Heart right ventricle (tissue), 16 donors: Measurements from ENCODE around the gene GPD1L. TPM values are rescaled to one million over a fixed set of nuclear protein-coding genes. Genes with fewer than 3 reads are reported as not detected.

Experiments
- ATAC-seq, 8 donors: fragments of 200-7000 bp; cut with Tn5 transposase; one replicate each; pipeline ENCODE4 v1.9.1; 2020; ENCODE audit warnings: mild to moderate bottlenecking in 8 of 8, moderate library complexity in 8 of 8, moderate number of reproducible peaks in 1 of 8
- DNase-seq, 2 donors: peaks; one replicate each; pipeline ENCODE4 v3.0.0-alpha.2; 2020
- H3K27ac ChIP-seq, 10 donors: fragments of 200-600 bp; sonication (generic) in 2 of 10; one replicate each; pipeline versions ENCODE4 v1.5.0 to v1.8.0; 2020 to 2022; ENCODE audit warnings: mild to moderate bottlenecking in 3 of 10
- H3K27me3 ChIP-seq, 7 donors: fragments of 200-600 bp; one replicate each; pipeline ENCODE4 v1.8.0; 2021 to 2022; ENCODE audit warnings: mild to moderate bottlenecking in 2 of 7
- H3K36me3 ChIP-seq, 9 donors: fragments of 200-600 bp; sonication (generic) in 1 of 9; one replicate each; pipeline versions ENCODE4 v1.5.0 to v1.8.0; 2020 to 2022; ENCODE audit warnings: mild to moderate bottlenecking in 2 of 9
- H3K4me1 ChIP-seq, 9 donors: fragments of 200-600 bp; sonication (generic) in 1 of 9; one replicate each; pipeline versions ENCODE4 v1.5.0 to v1.8.0; 2020 to 2022; ENCODE audit warnings: mild to moderate bottlenecking in 4 of 9
- H3K4me3 ChIP-seq, 10 donors: fragments of 200-600 bp; sonication (generic) in 2 of 10; one replicate each; pipeline versions ENCODE4 v1.5.0 to v1.8.0; 2020 to 2022; ENCODE audit warnings: mild to moderate bottlenecking in 7 of 10, moderate library complexity in 2 of 10
- H3K9me3 ChIP-seq, 11 donors: fragments of 200-600 bp in 10 of 11; sonication (generic) in 2 of 11; one replicate each; pipeline versions ENCODE4 v1.5.0 to v1.8.0; 2013 to 2022; ENCODE audit warnings: mild to moderate bottlenecking in 2 of 11, control low read depth in 1 of 11, moderate library complexity in 1 of 11
- CTCF ChIP-seq, 9 donors: fragments of 200-600 bp; sonication (generic) in 2 of 9; IDR thresholded peaks; one replicate each; pipeline versions ENCODE4 v1.5.0 to v1.8.0; 2021 to 2022; ENCODE audit warnings: antibody characterized with exemption in 9 of 9, mild to moderate bottlenecking in 5 of 9, moderate library complexity in 1 of 9
- WGBS, 2 donors: extraction: QIAGEN DNeasy Blood & Tissue Kit; methylation state at CpG; one replicate each; pipeline ENCODE4 v1.1.7; 2013; ENCODE audit warnings: inconsistent platforms in 1 of 2; 5-methylcytosine and 5-hydroxymethylcytosine counted together
- intact Hi-C, 10 donors: fragments of 100-400 bp; cut with DNase I; formaldehyde crosslinking; loops; one replicate each; pipeline versions ENCODE4 v1.11.1 to v1.14.2; 2022
- polyA plus RNA-seq, 2 donors: library from polyadenylated mRNA; stranded (reverse); fragments of 200-250 nt; gene quantifications; one replicate each; pipeline ENCODE4 v1.2.3, GENCODE V29; 2013
- total RNA-seq, 10 donors: library from RNA; stranded (reverse); fragmentation: NEBNext Ultra II Directional in 3 of 10; extraction: Animal tissue kit (Norgen Biotek cat#: 25700) in 3 of 10; gene quantifications; one replicate each; pipeline versions ENCODE4 v1.2.1 to v1.2.4, GENCODE V29; 2021 to 2023
- donor health status: Arrhythmogenic right ventricular cardiomyopathy.
- donor health status: ischemic (EF 13 %, LVEDD 7.1; RV severe dilation, severe dysfunction).
- donor health status: healthy with polysubstance abuse.
- donor health status: DM: no; HTN: yes; CAD: no.
- donor health status: DM: no; HTN: no; CAD: no.
- donor health status: ischemic (EF 25% LVEDD 6.9; RV normal size, moderate dysfunction).
- donor health status: ischemic (EF 25% LVEDD 5.7; RV mildly dilated, moderate dysfunction).
- donor health status: healthy.
- donor health status: DM: yes; HTN: yes; CAD: no.
- donor health status: Ischemic cardiomyopathy.
- donor health status: ischemic (EF 35%, LVEDD 5.7; RV mildly dilated, moderate dysfunction).
- donor health status: nonischemic (EF 11% LVEDD 7.7; RV severe dilation, severe dysfunction).
- donor health status: DM: yes; HTN: yes; CAD: no.
- donor health status: PGD.
- donor health status: ischemic (EF 29% LVEDD 5.4; RV normal size, mild dysfunction).
- donor health status: nonischemic (EF 23%, LVEDD 6.1; RV moderate dilation, normal function).

The GPD1L gene
- total and polyA plus RNA-seq, 12 donors, result 71.0 to 349 (median 177) TPM

GRCh38 chr3:32136703-32137102 is 30.3 kb downstream of the GPD1L start:
- Histone ChIP-seq H3K4me1 (peaks cover 6 to 49% (median 32%) of the 10 kb centered on the region in 9 donors), H3K36me3 (peaks cover 0 to 27% (median 0%) of the 10 kb centered on the region in 9 donors), H3K9me3 (no peaks in the 10 kb centered on the region), H3K27me3 (no peaks in the 10 kb centered on the region), H3K27ac (no peak overlapping the region), H3K4me3 (no peak overlapping the region)
- ATAC-seq (no peak), DNase-seq (no peak)
- intact Hi-C loops, result no loop called here
- TF ChIP-seq CTCF (IDR thresholded peaks at IDR 0.05), result no peak
- 79 to 95% methylated on average over 1 of the region's 1 CpG for WGBS, 2 donors

DNA sequence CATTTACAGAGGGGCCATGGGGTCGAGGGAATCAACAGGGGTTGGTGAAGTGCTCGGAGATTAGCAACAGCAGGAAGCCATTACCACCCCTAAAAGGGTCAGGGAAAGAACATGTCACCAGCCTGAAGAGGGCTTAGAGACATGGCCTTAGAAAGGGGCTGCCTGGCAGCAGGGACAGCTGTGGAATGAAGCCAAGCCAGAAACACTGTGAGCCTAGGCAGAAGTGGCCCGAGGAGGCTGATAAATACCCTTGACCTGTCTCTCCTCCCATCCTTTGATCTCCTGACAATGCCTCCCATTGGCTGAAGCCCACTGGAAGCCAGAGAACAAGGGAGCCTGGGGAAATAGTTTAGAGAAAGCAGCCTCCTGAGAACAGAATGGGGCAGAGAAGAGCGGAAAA is 31.4 kb downstream of the GPD1L start:
- Histone ChIP-seq H3K27ac (no peak overlapping the region), H3K36me3 (peaks cover 0 to 31% (median 0%) of the 10 kb centered on the region in 9 donors), H3K4me3 (no peak overlapping the region), H3K27me3 (no peaks in the 10 kb centered on the region), H3K4me1 (peaks cover 6 to 37% (median 22%) of the 10 kb centered on the region in 9 donors), H3K9me3 (no peaks in the 10 kb centered on the region)
- intact Hi-C loops, result no loop called here
- 53 to 60% methylated on average over 4 of the region's 4 CpGs for WGBS, 2 donors
- no peak for DNase-seq
- TF ChIP-seq CTCF (IDR thresholded peaks at IDR 0.05), result no peak
- ATAC-seq, result peak in 4 of 8 donors; percentile 23 to 65 (median 50)

DNA sequence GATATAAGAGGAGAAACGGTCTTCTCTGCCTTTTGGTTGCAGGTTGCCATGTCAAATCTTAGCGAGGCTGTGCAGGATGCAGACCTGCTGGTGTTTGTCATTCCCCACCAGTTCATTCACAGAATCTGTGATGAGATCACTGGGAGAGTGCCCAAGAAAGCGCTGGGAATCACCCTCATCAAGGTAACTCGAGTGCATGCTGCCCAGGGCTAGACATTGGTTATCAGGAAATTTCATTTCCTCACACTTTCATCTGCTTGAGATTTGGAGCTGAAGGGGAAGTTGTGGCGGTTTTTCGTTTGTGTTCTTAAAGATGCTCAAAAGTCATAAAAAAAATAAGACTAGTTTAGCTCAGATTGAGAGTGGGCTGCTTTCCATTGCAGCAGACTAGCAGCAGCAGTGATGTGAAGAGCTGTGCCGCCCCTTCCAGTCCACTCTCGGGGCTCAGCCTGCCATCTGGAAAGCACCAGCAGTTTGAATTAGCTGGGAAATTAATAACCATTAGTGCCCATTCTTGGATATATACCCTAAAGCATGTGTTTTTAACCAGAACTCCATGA is 32.2 kb downstream of the GPD1L start:
- H3K4me1 ChIP-seq, result peaks cover 5 to 32% (median 15%) of the 10 kb centered on the region in 9 donors
- TF ChIP-seq CTCF (IDR thresholded peaks at IDR 0.05), result no peak
- intact Hi-C loops, result no loop called here
- WGBS, 2 donors, result 56 to 58% methylated on average over 8 of the region's 8 CpGs
- peaks cover 0 to 38% (median 3%) of the 10 kb centered on the region in 9 donors for H3K36me3 ChIP-seq
- H3K4me3 ChIP-seq, result no peak overlapping the region
- no peak overlapping the region for H3K27ac ChIP-seq
- no peaks in the 10 kb centered on the region for H3K9me3 ChIP-seq
- ATAC-seq (no peak), DNase-seq (no peak)
- H3K27me3 ChIP-seq, result no peaks in the 10 kb centered on the region

DNA sequence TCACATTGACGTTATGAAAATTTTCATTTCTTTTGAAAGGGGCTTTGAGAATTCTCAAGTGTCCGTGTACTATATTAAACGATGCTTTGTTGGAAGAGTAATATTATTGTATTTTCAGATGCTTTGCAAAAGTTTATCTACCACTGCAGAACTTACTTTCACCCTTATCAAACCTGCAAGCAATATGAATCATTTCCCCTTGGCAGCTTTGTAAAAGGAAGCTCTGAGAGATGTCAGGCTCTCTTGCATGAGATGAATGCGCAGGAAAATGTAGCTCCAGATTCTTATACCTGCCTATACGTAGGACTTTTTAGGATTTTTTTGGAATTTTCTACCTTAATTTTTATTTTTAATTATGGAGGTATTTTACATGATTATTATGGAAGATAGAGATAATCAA is 34.5 kb downstream of the GPD1L start:
- Histone ChIP-seq H3K27ac (no peak overlapping the region), H3K27me3 (no peaks in the 10 kb centered on the region), H3K4me3 (no peak overlapping the region), H3K4me1 (peaks cover 0 to 40% (median 12%) of the 10 kb centered on the region in 9 donors), H3K9me3 (no peaks in the 10 kb centered on the region), H3K36me3 (peaks cover 0 to 41% (median 4%) of the 10 kb centered on the region in 9 donors)
- 60 to 64% methylated on average over 5 of the region's 5 CpGs for WGBS, 2 donors
- ATAC-seq (no peak), DNase-seq (no peak)
- no peak for TF ChIP-seq CTCF (IDR thresholded peaks at IDR 0.05)
- intact Hi-C loops, result loop anchor here in 5 of 10 donors (5.0 to 10.0 kb wide), 3 partner anchors 34 to 526 kb away; partner anchors contain the start of gene GPD1L (in 1 of the 5)
